Liver (tissue), 3 donors: Measurements from ENCODE around the gene RYR3.

ENCODE experiments used
- EGR1 ChIP-seq, 2 donors: IDR thresholded peaks; 2 replicates each; pipeline ENCODE4 v1.6.1; 2016 to 2018; ENCODE audit warnings: antibody characterized with exemption in 2 of 2, low read depth in 2 of 2
- FOXA1 ChIP-seq: IDR thresholded peaks from 2 replicates; pipeline ENCODE4 v1.6.1; 2016; ENCODE audit warnings: antibody characterized with exemption
- HNF4A ChIP-seq, 2 donors: conservative IDR thresholded peaks; 2 replicates each; pipeline ENCODE4 v1.6.1; 2016; ENCODE audit warnings: antibody characterized with exemption in 2 of 2, mild to moderate bottlenecking in 2 of 2
- JUND ChIP-seq, 2 donors: IDR thresholded peaks; 2 replicates each; pipeline ENCODE4 v1.6.1; 2016; ENCODE audit warnings: antibody characterized with exemption in 2 of 2
- RAD21 ChIP-seq, 2 donors: IDR thresholded peaks; 2 replicates each; pipeline ENCODE4 v1.6.1; 2016; ENCODE audit warnings: antibody characterized with exemption in 2 of 2, mild to moderate bottlenecking in 2 of 2
- SP1 ChIP-seq: IDR thresholded peaks from 2 replicates; pipeline ENCODE4 v1.6.1; 2018; ENCODE audit warnings: antibody characterized with exemption, mild to moderate bottlenecking
- TF ChIP-seq, protein P1 (sequence below): fragments of 150-350 bp; IDR thresholded peaks from 2 replicates; pipeline ENCODE4 v1.5.1; 2017; ENCODE audit warnings: improper control_type of control experiment, low read depth, low read length; ENCODE audit not compliant: missing input control
- donor health status: healthy.
- donor health status: healthy.

DNA sequence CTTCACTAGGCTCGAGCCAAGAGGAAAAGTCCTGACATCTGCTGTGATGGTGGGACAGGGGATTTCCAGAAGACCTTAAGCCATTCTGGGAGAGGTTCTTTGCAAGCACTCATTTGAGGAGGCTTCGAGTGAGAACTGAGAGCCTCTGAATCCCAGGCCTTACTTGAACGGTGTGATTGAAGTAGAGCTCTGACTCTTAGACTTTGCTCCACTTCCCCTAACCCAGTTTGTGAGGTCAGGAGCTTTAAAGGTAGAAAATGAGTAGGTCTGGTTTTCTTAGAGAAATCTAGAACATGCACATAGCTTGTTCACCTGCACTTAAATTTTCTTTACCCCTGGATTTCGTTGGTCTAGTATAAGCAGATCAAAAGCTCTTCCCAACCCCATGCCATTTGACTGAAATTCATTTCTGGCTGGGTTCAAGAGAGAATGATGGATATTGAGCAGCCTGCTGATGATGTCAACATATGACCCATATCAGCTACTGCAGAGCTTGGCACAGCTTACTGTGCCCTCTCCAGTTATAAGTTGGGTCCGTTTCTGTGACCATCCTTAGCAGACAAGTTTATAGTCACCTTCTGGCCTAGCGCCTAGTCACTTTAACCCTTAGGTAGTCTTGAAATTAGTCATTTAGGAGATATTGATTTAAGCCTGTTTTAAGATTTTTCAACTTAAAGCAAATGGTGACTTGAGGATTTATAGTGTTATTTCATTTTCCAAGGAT is 428.3 kb downstream of the RYR3 start:
- no peak for TF ChIP-seq EGR1 (IDR thresholded peaks at IDR 0.05; ENCODE audit: low read depth in 2 of 2)
- TF ChIP-seq RAD21 (IDR thresholded peaks at IDR 0.05), result no peak
- no peak for TF ChIP-seq SP1
- TF ChIP-seq, protein P1, sequence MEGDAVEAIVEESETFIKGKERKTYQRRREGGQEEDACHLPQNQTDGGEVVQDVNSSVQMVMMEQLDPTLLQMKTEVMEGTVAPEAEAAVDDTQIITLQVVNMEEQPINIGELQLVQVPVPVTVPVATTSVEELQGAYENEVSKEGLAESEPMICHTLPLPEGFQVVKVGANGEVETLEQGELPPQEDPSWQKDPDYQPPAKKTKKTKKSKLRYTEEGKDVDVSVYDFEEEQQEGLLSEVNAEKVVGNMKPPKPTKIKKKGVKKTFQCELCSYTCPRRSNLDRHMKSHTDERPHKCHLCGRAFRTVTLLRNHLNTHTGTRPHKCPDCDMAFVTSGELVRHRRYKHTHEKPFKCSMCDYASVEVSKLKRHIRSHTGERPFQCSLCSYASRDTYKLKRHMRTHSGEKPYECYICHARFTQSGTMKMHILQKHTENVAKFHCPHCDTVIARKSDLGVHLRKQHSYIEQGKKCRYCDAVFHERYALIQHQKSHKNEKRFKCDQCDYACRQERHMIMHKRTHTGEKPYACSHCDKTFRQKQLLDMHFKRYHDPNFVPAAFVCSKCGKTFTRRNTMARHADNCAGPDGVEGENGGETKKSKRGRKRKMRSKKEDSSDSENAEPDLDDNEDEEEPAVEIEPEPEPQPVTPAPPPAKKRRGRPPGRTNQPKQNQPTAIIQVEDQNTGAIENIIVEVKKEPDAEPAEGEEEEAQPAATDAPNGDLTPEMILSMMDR, result no peak
- no peak for TF ChIP-seq JUND (IDR thresholded peaks at IDR 0.05)
- TF ChIP-seq HNF4A (conservative IDR thresholded peaks at IDR 0.05), result no peak
- no peak for TF ChIP-seq FOXA1
